Measurements from ENCODE around the gene MAP3K6. TPM values are rescaled to one million over a fixed set of nuclear protein-coding genes. Genes with fewer than 3 reads are reported as not detected.

Gene MAP3K6
- total RNA-seq, 4 donors from 2014 or later: 13.5 to 35.5 (median 24.4) TPM

- Histone ChIP-seq H3K9me3 (no peaks in the 10 kb centered on the region), H3K27me3 (no peaks in the 10 kb centered on the region), H3K36me3 (no peaks in the 10 kb centered on the region), H3K27ac (peak overlapping the region; percentile 94 to 99 (median 98)), H3K4me1 (peaks cover 15 to 35% (median 19%) of the 10 kb centered on the region in 4 donors), H3K4me3 (peak overlapping the region; percentile 50 to 84 (median 68))
- peak; percentile 91 for DNase-seq
- 6% methylated on average over 39 of the region's 40 CpGs; no CpG with 5 or more reads in 1 of the 2 donors for WGBS, 2 donors (ENCODE audit: low coverage in 1 of 2)
- peak; percentile 67 for TF ChIP-seq POLR2A (IDR thresholded peaks at IDR 0.05)
- peak; percentile 52 to 68 (median 58) for TF ChIP-seq POLR2AphosphoS5 (IDR thresholded peaks at IDR 0.05)
- no peak for TF ChIP-seq CTCF (IDR thresholded peaks at IDR 0.05)
- TF ChIP-seq EP300 (IDR thresholded peaks at IDR 0.05; ENCODE audit: low read depth): no peak
- in situ Hi-C loops (cut with MboI; ENCODE audit: low pct_ligation_motif_present in 1 of 4, low pct_unique_long_range_greater_than_20kb in 1 of 4, low sequenced_read_pairs in 3 of 4): no loop called here
- intact Hi-C loops (cut with DNase I; ENCODE audit: low total_unique reads): no loop called here
Measured at GRCh38 chr1:27365372-27366112, 1.2 kb downstream of the MAP3K6 start.

- in situ Hi-C loops (cut with MboI; ENCODE audit: low pct_ligation_motif_present in 1 of 4, low pct_unique_long_range_greater_than_20kb in 1 of 4, low sequenced_read_pairs in 3 of 4) (no loop called here), intact Hi-C loops (cut with DNase I; ENCODE audit: low total_unique reads) (no loop called here)
- peaks cover 16 to 41% (median 25%) of the 10 kb centered on the region in 4 donors for H3K4me1 ChIP-seq
- TF ChIP-seq POLR2AphosphoS5 (IDR thresholded peaks at IDR 0.05): no peak
- no peak for TF ChIP-seq CTCF (IDR thresholded peaks at IDR 0.05)
- TF ChIP-seq EP300 (IDR thresholded peaks at IDR 0.05; ENCODE audit: low read depth): no peak
- no peak for TF ChIP-seq POLR2A (IDR thresholded peaks at IDR 0.05)
- H3K9me3 ChIP-seq: no peaks in the 10 kb centered on the region
- H3K4me3 ChIP-seq: peak overlapping the region in 3 of 4 donors; percentile 64 to 84 (median 73)
- H3K27me3 ChIP-seq: no peaks in the 10 kb centered on the region
- no peak for DNase-seq
- no peaks in the 10 kb centered on the region for H3K36me3 ChIP-seq
- WGBS, 2 donors (ENCODE audit: low coverage in 1 of 2): 81% methylated on average over 10 of the region's 11 CpGs; no CpG with 5 or more reads in 1 of the 2 donors
- peak overlapping the region; percentile 94 to 99 (median 98) for H3K27ac ChIP-seq
Measured at GRCh38 chr1:27364696-27365371, 1.9 kb downstream of the MAP3K6 start.

GRCh38 chr1:27363766-27364695 is 2.7 kb downstream of the MAP3K6 start:
- H3K9me3 ChIP-seq: no peaks in the 10 kb centered on the region
- intact Hi-C loops (cut with DNase I; ENCODE audit: low total_unique reads): no loop called here
- peaks cover 16 to 37% (median 25%) of the 10 kb centered on the region in 4 donors for H3K4me1 ChIP-seq
- DNase-seq: no peak
- H3K27me3 ChIP-seq: no peaks in the 10 kb centered on the region
- no peak overlapping the region for H3K4me3 ChIP-seq
- 73 to 88% methylated on average over 2 to 25 of the region's 26 CpGs for WGBS, 2 donors (ENCODE audit: low coverage in 1 of 2)
- no peaks in the 10 kb centered on the region for H3K36me3 ChIP-seq
- no peak for TF ChIP-seq POLR2AphosphoS5 (IDR thresholded peaks at IDR 0.05)
- TF ChIP-seq EP300 (IDR thresholded peaks at IDR 0.05; ENCODE audit: low read depth): no peak
- TF ChIP-seq CTCF (IDR thresholded peaks at IDR 0.05): no peak
- TF ChIP-seq POLR2A (IDR thresholded peaks at IDR 0.05): no peak
- peak overlapping the region in 2 of 4 donors; percentile 94 to 98 for H3K27ac ChIP-seq
- in situ Hi-C loops (cut with MboI; ENCODE audit: low pct_ligation_motif_present in 1 of 4, low pct_unique_long_range_greater_than_20kb in 1 of 4, low sequenced_read_pairs in 3 of 4): no loop called here

All from transverse colon (tissue), 4 donors.